Neural crest cell (in vitro differentiated cells): Measurements from ENCODE around the gene A1BG. TPM values are rescaled to one million over a fixed set of nuclear protein-coding genes. Genes with fewer than 3 reads are reported as not detected.

Experiments used
- DNase-seq: peaks from one replicate; pipeline ENCODE4 v3.0.0; 2021; ENCODE audit warnings: low read depth, mixed read lengths, low spot score
- H3K27ac Mint-ChIP-seq: one replicate; pipeline ENCODE4 v1.8.0; 2021; ENCODE audit warnings: mild to moderate bottlenecking, mixed read lengths; ENCODE audit not compliant: unreplicated experiment
- H3K27me3 Mint-ChIP-seq: 2 replicates; pipeline ENCODE4 v1.8.0; 2021; ENCODE audit warnings: low read depth, mild to moderate bottlenecking, mixed read lengths
- H3K36me3 Mint-ChIP-seq: 2 replicates; pipeline ENCODE4 v1.8.0; 2021; ENCODE audit warnings: low read depth, mild to moderate bottlenecking, mixed read lengths
- H3K4me1 Mint-ChIP-seq: 2 replicates; pipeline ENCODE4 v1.8.0; 2021; ENCODE audit warnings: mixed read lengths
- H3K4me3 Mint-ChIP-seq: one replicate; pipeline ENCODE4 v1.8.0; 2021; ENCODE audit warnings: mild to moderate bottlenecking, mixed read lengths
- H3K9me3 Mint-ChIP-seq: 2 replicates; pipeline ENCODE4 v1.8.0; 2021; ENCODE audit warnings: mixed read lengths
- CTCF ChIP-seq: fragments of 200-600 bp; sonication (generic); conservative IDR thresholded peaks from 2 replicates; pipeline ENCODE4 v1.5.0; 2021; ENCODE audit warnings: antibody characterized with exemption, mild to moderate bottlenecking
- total RNA-seq: library from RNA; stranded (reverse); gene quantifications from 2 replicates; pipeline ENCODE4 v1.2.1, GENCODE V29; 2021

A1BG gene
- total RNA-seq, 1 donor from 2014 or later, result 17.8 TPM

- DNase-seq, result no peak
- no peak overlapping the region for H3K27ac Mint-ChIP-seq
- H3K36me3 Mint-ChIP-seq, result peaks cover 15% of the 10 kb centered on the region
- H3K27me3 Mint-ChIP-seq, result peaks cover 4% of the 10 kb centered on the region
- H3K4me1 Mint-ChIP-seq, result peaks cover 36% of the 10 kb centered on the region
- no peaks in the 10 kb centered on the region for H3K9me3 Mint-ChIP-seq
- TF ChIP-seq CTCF, result no peak
- peak overlapping the region; percentile 99 for H3K4me3 Mint-ChIP-seq
Measured at GRCh38 chr19:58388175-58388526, 34.9 kb upstream of the A1BG start.

GRCh38 chr19:58387338-58388174 is 34.3 kb upstream of the A1BG start:
- Mint-ChIP-seq H3K36me3 (peaks cover 15% of the 10 kb centered on the region), H3K27me3 (peaks cover 4% of the 10 kb centered on the region), H3K27ac (peak overlapping the region; percentile 100), H3K9me3 (no peaks in the 10 kb centered on the region), H3K4me1 (peaks cover 36% of the 10 kb centered on the region), H3K4me3 (peak overlapping the region; percentile 99)
- TF ChIP-seq CTCF, result no peak
- no peak for DNase-seq

GRCh38 chr19:58386576-58387337 is 33.5 kb upstream of the A1BG start, which contains the start of gene RPS5:
RPS5 (plus strand) TSS chr19:58387269; CDS start chr19:58388138, 869 bp downstream.
- peak within 1 kb of the TSS; percentile 100 for H3K27ac Mint-ChIP-seq
- peaks cover 36% of the 10 kb centered on the region for H3K4me1 Mint-ChIP-seq
- peaks cover 15% of the 10 kb centered on the region for H3K36me3 Mint-ChIP-seq
- TF ChIP-seq CTCF, result no peak
- DNase-seq, result peak; percentile 87
- peak within 1 kb of the TSS; percentile 99 for H3K4me3 Mint-ChIP-seq
- H3K27me3 Mint-ChIP-seq, result peaks cover 4% of the 10 kb centered on the region
- no peaks in the 10 kb centered on the region for H3K9me3 Mint-ChIP-seq

- no peaks in the 10 kb centered on the region for H3K9me3 Mint-ChIP-seq
- H3K27ac Mint-ChIP-seq, result peak overlapping the region; percentile 100
- peak overlapping the region; percentile 99 for H3K4me3 Mint-ChIP-seq
- H3K36me3 Mint-ChIP-seq, result peaks cover 15% of the 10 kb centered on the region
- peaks cover 4% of the 10 kb centered on the region for H3K27me3 Mint-ChIP-seq
- H3K4me1 Mint-ChIP-seq, result peaks cover 39% of the 10 kb centered on the region
- no peak for TF ChIP-seq CTCF
- no peak for DNase-seq
Measured at GRCh38 chr19:58385891-58386575, 32.7 kb upstream of the A1BG start.

GRCh38 chr19:58385313-58385890 is 32.1 kb upstream of the A1BG start:
- H3K27me3 Mint-ChIP-seq, result peaks cover 4% of the 10 kb centered on the region
- peaks cover 10% of the 10 kb centered on the region for H3K36me3 Mint-ChIP-seq
- H3K4me1 Mint-ChIP-seq, result peaks cover 36% of the 10 kb centered on the region
- no peak for TF ChIP-seq CTCF
- H3K9me3 Mint-ChIP-seq, result no peaks in the 10 kb centered on the region
- peak overlapping the region; percentile 87 for H3K27ac Mint-ChIP-seq
- peak overlapping the region; percentile 99 for H3K4me3 Mint-ChIP-seq
- no peak for DNase-seq
